ENCODE measurements around the gene DPEP2. TPM values are rescaled to one million over a fixed set of nuclear protein-coding genes. Genes with fewer than 3 reads are reported as not detected.

The DPEP2 gene
- total and polyA plus RNA-seq, 2 of the 13 experiments (the other 11 are each of a cell fraction or from before 2014, with no cell fraction given), result 0.18 TPM; not detected in 1

DNA sequence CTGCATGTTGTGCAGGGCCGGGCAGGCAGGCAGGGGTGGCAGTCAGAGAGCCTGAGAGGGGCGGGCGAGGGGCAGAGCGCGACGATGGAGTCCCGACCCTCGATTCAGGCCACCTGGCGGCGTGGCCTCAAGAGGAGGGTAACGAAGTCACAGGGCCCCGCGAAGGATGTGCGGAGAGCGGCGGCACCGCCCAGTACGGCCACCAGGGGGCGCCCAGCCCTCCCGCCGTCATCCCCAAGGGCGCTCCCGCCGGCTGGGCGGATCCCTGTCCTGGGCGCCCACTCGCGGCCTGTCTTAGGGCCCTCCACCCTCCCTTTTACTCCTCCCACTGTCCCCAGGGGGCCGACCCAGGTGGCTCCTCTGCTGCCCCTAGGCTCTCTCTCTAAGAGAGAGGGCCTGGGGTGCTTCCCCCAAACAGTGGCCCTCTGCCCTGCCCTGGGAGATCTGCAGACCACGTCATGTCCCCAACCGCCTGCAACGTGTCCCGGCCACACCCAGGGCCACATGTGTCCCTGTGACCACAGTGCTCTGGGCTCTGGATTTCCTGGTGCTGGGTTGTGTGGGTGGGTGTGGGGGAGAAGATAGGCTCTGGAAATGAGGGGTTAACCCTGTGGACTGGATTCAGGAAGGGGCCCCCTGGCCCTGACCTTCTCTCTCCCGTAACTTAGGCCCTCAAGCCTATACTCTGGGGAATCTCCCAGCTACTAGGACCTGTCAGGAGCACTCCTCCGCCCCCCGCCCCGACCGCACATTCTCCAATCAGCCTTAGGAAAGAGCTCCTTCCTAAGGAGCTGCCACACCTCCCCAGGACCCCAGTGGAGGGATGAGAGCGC, 5.9 kb downstream of the DPEP2 start (continued):
- TF ChIP-seq ZFP36 (IDR thresholded peaks at IDR 0.05; ENCODE audit: borderline replicate concordance, low read depth, low read length, partially characterized antibody) (no peak), FOXK2 (IDR thresholded peaks at IDR 0.05) (no peak), ZNF790 (CRISPR knock-in tag; IDR thresholded peaks at IDR 0.05; ENCODE audit: borderline replicate concordance) (no peak), RARA (CRISPR knock-in tag; IDR thresholded peaks at IDR 0.05) (no peak), MEIS1 (CRISPR knock-in tag; IDR thresholded peaks at IDR 0.05; ENCODE audit: borderline replicate concordance) (peak; percentile 69; the same call in 1 of the 2 replicates), ZHX1 (CRISPR knock-in tag; IDR thresholded peaks at IDR 0.05; ENCODE audit: low read depth) (no peak), ZNF44 (CRISPR knock-in tag; IDR thresholded peaks at IDR 0.05) (no peak), RXRB (CRISPR knock-in tag; IDR thresholded peaks at IDR 0.05; ENCODE audit: borderline replicate concordance) (peak; percentile 56), HMG20A (CRISPR knock-in tag; IDR thresholded peaks at IDR 0.05; ENCODE audit: borderline replicate concordance) (peak; percentile 41; the same call in 1 of the 2 replicates), ZNF713 (CRISPR knock-in tag; IDR thresholded peaks at IDR 0.05) (0 out of 2 replicates have a peak, but pooled peaks have one; percentile 8), ZNF564 (CRISPR knock-in tag; IDR thresholded peaks at IDR 0.05) (no peak), DRAP1 (CRISPR knock-in tag; IDR thresholded peaks at IDR 0.05) (no peak), RAD51 (IDR thresholded peaks at IDR 0.05; ENCODE audit: borderline replicate concordance) (no peak), ZNF720 (CRISPR knock-in tag; IDR thresholded peaks at IDR 0.05) (no peak), CREM (IDR thresholded peaks at IDR 0.05) (no peak), CREM (CRISPR knock-in tag; IDR thresholded peaks at IDR 0.05) (no peak), TRIM24 (CRISPR knock-in tag; IDR thresholded peaks at IDR 0.05) (no peak), DNMT3B (CRISPR knock-in tag; conservative IDR thresholded peaks at IDR 0.05) (no peak), SNAPC4 (CRISPR knock-in tag; IDR thresholded peaks at IDR 0.05) (peak; percentile 42; the same call in 1 of the 2 replicates)
- TF ChIP-seq, protein P1, sequence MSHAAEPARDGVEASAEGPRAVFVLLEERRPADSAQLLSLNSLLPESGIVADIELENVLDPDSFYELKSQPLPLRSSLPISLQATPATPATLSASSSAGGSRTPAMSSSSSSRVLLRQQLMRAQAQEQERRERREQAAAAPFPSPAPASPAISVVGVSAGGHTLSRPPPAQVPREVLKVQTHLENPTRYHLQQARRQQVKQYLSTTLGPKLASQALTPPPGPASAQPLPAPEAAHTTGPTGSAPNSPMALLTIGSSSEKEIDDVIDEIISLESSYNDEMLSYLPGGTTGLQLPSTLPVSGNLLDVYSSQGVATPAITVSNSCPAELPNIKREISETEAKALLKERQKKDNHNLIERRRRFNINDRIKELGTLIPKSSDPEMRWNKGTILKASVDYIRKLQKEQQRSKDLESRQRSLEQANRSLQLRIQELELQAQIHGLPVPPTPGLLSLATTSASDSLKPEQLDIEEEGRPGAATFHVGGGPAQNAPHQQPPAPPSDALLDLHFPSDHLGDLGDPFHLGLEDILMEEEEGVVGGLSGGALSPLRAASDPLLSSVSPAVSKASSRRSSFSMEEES (CRISPR knock-in tag; IDR thresholded peaks at IDR 0.05), result peak; percentile 40; the same call in 1 of the 2 replicates

Data from HepG2 (cell line).